T follicular helper cell (primary cell): ENCODE results near the gene PDE5A.

Experiments
- DNase-seq: peaks from one replicate; pipeline ENCODE4 v3.0.0-alpha.2; 2020; ENCODE audit warnings: low read depth

Gene PDE5A

DNA sequence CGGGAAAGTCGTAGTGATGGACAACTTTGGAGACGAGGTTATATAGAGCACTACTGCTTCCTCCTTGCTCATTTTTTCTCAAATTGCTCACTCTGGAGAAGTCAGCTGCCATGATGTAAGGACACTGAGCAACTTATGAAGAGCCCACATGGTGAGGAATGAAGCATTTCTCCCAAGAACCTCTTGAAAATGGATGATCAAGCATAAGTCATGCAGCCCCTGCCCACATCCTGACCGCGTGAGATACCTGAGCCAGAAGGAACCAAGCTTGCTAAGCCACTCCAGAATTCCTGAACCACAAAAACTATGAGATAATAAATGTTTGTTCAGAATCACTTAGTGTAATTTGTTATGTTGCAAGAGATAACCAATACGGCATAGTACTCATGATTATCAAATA, 42.8 kb downstream of the PDE5A start:
- DNase-seq: no peak

DNA sequence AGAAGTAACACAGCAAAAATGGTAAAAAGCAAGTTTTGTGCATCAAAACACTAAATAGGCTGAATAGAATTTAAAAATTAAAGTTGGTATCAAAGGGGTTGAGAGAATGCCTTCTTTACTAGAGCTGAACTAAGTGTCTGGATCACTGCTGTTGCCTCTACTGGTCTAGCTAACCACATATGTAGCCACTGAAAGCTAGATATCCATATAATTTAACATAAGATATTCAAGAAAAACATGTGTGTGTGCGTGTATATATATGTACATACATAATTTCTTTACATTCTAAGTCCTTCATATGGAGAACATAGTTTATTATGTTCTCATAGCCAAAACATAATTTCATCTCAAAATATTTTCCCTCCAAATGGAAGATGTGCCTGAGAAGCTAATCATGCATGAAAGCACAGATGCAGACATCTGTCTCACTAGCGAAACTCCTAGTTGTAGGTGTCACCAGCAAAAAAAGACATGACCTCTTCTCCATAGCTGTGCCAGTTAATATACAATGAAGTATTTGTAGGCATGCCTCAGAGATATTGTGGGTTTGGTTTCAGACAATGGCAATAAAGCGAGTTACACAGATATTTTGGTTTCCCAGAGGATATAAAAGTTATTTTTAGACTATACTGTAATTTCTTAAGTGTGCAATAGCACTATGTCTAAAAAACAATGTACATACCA, 47.3 kb downstream of the PDE5A start:
- no peak for DNase-seq

DNA sequence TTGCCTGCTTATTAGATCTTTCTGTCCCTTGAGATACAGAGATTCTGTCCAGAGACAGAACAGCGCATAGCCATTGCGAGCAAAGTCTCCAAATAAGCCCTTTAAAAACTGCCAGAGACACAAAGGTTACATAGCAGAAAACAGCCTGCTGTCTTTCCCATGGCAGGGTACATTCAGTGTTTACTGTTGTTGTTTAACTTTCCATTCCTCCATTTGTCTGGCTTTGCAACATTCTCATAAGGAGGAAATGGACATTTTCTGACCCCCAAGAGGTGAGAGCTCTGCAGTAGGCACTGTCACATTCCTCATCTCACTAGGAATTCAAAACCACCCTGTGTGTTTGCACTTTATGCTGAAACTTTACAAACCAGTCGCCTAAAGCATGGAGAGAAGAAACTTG, 48.3 kb downstream of the PDE5A start:
- DNase-seq: no peak

DNA sequence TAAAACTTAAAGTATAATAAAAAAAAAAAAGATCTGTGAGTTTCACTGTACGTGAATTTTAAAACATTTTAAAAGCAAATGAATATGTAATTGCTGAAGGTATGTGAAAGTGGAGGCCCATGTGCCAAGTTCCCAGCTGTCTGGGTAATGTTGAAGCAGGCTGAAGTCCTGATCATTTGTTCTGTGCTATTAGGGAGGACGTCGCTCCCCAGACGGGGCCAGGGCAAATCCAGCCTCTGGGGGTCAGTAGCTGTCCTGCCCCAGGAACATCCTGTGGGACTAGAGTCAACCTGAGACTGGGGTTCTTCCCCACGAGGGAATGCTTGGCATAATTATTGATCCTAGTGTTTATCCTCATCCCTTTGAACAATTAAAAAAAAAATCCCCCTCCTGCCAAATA, 48.8 kb downstream of the PDE5A start:
- no peak for DNase-seq

DNA sequence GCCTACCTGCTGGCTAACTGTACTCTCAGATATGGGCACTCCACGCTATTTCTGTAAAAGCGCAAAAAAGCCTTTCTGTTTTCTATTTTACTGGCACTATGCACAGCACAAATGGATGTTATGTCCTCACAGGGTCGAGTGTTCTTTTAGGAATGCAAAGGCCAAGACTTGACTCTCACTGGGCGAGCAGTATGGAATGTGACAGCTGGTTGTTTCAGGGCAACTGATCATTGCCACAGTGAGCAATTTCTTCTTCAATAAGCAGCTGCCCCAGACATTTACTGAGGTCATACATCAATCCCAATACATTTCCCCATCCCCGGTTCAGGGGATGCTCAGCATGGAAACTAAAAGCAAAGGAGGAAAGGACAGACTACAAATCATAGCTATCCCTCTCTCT, 58.2 kb downstream of the PDE5A start:
- no peak for DNase-seq

DNA sequence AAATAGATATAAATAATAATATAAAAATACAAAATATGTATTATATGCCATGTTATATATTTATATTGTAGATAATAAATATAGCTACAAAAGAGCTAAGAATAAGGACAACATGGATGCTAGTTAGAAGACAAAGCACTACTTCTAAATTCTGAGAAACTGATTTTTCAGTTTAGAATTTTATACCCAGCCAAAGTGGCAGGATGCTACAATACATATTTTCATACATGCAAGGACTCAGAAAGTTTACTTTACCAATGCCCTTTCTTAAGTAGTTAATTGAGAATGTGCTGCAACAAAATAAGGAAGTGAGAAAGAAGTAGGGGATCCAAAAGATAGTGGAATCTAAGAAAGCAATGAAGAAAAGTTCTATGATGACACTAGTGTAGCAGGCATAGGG, 64.5 kb downstream of the PDE5A start:
- DNase-seq: no peak

DNA sequence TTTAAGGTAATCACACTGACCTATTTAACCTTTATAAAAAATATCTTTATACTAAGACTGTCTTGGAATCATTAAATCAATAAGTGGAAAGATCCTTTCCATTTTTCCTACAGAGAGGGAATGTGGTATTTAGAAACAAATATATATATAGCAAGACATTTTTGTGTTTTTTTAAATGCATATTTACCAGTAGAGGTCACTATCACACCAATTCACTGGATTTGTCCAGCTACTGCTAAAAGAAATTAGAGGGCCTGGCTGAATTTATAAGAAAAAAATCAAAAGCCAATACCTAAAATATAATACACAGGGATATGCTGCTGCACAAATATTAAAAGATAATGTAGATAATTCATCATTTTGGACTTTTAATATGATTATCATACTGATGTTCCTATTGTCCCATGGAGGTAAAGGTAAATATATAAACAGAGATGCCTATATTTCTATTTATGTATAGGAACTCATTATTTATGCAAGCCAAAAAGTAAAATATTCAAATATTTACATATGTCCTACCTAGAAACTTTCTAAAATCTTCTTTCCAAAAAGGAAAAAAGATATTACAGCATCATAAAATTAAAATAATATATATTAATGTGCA, 69.5 kb downstream of the PDE5A start:
- DNase-seq: no peak

DNA sequence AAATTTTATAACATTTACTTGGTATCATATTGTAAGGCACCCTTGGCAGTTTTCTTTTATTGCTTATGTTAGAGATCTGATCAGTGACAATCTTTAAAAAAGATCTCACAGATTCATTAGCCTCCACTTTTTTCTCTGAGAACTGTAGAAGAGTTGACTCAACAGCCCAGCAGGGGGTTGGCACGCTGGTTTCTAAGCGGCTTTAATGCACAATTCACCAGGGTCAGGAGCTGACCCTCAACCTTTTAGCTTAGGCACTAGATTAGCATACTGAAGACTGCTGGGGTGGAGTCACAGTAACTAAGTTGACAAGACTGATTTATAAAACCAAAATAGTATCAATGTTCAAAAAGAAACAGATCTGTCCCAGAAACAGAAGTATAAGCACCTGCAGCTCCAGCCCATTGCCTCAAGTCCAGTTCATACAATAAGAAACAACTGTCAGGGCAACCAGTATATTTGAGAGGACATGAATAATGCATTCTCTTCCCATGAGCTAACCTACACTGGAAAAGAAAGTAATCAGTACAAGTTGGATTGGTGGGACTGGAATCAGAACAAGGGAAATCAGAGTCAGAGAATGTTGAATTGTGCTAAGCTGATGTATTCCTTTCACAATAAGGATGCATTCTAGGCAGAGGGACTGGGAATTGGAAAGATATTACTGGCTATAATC, 77.6 kb downstream of the PDE5A start:
- no peak for DNase-seq

DNA sequence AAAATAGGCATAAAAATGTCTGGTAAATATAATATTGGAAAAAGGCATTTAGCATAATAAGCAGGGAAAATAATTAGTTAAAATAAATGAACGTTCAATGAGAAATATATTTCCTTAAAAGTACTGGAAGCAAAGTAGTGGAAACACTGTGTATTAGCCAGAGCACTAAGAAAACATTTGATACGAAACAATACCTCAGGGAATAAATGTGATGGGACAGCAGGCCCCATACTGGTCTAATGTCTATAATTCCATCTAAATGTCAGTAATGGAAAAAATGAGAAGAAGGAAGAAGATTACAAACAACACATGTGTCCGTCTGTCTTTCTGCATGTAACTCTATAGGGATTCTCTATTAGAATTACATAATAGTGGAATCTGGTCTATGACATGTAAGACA, 79.0 kb downstream of the PDE5A start:
- no peak for DNase-seq

DNA sequence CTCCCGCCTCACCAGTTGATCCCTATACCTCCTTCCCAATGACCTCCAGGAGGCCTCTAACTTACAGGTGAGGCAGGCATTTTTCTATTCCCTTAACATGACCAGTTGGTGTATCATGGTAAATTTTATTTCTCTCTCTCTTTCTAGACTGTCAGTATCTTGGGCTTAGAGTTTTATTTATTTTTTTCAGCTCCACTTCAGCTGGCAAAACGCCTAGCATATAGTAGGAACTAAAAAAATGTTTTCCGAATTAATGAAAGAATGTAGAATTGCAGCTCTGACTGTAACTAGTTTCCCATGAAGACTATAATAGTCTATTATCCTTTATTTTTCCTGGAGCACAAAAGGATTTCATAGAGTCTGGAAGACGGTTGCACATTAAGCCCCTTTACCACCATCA, 84.8 kb downstream of the PDE5A start:
- DNase-seq: no peak

DNA sequence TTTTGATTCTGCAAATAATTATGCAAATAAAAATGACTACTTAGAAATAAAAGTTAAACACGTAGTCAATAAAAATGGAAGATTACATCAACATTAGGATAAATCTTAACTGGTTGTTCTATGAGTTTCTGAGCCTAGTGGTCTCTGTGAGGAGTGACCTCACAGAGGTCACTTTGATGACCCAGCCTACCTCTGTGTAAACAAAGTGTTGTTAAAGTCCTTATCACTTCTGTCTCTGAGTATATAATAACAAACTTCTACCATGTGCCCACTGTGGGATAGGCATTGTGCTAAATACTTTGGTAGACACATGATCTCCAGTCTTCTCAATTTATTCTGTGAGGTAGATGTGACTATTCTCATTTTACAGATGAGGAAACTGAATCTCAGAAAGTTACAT, 85.4 kb downstream of the PDE5A start:
- no peak for DNase-seq

DNA sequence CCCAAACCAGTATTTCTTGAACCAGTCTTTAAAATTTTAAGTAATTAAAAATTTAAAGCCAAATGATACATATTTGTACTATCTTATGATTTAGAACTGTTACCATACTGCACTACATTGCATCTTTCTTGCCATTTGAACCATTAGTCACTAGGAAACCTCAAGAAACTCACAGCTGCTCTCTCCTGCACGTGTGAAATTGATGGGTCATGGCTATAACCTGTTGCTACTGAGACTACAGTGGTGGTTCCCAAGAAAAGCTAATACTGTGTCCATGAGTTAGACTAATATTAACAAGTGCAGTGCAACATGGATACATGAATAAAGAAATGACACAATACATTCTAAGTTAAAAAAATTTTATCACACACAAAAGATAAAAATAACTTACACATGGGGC, 88.4 kb downstream of the PDE5A start:
- no peak for DNase-seq

DNA sequence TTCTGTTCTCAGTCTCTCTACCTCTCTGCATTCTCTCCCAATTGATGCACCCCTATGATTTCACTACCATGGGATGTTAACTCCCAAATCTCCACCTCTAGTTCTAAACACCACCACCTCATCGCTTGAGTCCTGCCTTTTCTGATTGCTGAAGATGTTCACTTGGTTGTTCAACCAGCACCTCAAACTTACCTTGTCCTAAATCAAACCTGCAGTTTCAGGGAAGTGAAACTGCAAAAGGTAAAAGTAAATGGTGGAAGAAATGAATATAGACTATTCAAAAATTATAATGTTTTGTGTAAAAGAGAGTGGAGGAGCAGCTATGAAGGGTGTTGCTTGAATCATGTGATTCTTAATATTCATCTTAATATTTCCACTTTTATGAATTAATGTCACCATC, 91.0 kb downstream of the PDE5A start:
- no peak for DNase-seq

DNA sequence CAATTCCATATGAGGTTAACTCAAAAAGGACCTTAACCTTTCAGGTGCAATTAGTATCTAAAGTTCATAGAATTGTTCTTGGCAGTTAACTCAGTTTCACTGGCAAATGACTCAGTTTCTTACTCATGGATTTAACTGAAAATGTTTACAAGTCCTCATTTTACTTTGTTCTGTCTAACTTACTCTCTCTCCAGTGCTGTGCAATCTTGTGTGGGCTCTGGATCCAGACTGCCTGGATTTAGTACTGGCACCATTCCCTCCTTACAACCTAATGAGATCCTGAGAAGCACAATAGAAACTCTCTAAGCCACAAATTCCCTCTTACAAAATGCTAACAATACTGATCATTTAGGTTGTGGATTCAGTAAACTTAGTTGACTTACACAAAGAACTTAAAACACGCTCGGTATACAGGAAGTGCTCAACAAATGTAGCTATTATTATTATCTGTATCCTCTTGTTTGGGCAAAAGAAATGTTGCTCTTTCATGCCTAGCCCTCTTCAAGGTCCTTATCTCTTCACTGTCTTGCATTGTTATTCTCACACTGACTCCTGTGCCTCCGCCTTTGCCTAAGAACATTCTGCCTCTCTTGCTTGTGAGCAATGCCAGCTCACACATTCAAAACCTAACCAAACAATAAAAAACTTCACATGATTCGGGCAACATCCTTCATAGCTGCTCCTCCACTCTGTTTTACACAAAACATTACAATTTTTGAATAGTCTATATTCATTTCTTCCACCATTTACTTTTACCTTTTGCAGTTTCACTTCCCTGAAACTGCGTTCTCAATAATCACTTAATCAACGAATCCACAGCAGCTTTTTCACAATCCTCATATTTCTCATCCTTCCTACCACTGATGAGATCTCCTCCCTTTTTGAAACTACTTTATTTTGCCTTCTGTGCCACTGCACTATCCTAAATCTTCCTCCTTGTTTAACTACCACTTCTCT, 91.8 kb downstream of the PDE5A start:
- no peak for DNase-seq

DNA sequence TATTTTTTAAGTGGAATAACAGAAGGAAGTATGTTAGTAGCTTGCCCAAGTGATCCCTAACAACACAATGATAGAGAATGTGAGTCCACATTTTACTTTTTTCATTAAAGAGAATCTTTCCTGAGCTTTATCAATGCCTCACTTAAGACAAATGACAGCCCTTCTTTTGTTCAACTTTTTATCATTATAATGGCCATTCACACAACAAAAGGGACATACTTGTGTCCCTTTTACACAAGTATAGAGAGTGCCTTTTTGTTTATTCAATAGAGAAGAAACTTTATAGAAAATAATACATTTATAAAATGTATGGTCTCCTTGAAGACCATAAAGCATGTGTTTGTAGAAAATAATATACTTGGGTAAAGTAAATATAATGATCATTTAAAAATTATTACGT, 96.3 kb downstream of the PDE5A start:
- no peak for DNase-seq

DNA sequence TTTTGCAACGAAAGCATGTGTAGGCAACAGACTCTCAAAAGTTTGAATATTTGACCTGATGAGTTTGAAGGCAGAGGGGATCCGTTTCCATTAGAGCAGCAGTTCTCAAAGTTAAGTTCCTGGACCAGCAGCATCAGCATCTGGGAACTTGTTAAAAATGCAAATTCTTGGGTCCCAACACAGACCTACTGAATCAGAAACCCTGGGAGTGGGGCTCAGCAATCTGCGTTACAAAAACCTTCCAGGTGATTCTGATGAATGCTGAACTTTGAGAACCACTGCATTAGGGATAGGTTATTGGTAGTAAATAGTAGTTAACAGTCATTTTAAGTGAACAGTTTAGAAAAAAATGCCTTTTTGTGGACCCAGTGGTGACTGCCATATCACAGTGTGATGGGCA, 98.8 kb downstream of the PDE5A start:
- no peak for DNase-seq

DNA sequence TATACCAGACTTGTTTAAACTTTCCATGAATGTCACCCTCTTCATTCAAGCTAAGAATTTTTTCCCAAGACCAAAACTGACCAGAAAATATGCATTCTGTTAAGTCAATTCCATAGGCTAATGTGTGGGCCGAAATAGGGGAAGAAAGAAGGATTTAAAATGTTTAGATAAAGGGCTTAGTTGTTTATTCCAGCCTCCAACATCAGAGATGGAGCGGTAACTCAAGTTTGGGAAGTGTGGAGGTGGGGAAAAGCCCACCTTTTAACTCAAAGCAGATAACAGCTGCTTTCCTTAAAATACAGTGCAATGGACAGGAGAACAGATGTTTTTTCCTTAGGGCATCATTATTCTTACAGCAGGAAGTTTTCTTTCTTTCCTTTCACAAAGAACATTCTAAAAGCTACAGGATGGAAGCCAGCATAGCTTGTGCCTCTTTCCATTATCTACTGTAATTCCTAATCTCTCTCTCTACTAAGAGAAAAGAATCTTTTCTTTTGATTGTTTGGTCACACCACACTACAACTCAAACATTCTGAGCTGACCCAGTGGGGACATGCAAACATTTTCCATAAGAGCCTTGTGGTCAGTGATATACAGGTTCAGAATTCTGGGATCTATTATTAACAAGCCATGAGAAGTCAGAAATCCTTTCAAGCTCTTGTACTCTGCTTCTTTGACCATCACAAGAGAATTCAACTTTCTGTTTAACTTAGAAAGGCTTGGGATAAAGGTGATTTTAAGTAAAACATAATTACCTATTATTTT, 101.6 kb downstream of the PDE5A start:
- no peak for DNase-seq

DNA sequence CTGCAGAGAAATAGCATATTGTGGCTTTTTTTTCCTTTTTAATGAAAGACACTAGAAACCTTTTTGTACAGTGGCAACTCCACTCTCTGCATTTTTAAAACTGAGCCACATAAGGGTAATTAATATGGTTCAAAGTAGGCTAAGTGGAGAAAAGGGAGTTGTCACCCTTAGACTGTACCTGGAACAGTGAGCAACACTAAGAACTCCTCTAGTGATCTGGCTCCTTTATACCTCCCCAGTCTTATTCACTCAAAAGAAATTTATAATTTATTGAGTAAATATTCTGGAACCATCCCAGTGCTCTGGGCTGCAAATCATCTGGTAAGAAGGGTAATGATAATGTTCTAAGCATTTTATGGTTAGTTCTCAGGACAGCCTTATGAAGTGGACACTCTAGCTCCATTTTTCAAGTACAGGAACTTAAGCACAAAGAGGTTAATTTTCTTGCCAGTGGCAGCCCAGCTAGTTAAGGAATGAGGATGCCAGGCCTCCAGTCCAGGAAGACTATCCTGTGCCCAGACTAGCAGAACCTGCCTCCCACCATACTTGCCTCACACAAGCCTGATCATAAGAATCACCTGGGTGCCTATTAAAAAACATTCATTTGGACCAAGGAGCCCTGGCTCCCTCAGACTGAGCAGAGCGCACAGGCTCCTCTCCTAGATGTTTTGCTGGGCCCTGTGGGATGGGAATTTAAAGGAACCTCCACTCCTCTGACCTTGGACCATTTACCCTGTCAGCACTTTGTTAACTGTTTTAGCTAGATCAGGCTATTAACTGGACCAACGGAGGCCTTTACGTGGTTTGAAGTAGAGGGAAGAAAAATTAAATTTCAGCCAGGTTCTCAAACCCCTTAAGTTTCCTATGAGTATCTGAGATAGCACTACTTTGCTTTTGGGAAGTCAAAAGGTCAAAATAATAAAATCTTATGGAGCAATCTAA, 102.6 kb downstream of the PDE5A start:
- no peak for DNase-seq

DNA sequence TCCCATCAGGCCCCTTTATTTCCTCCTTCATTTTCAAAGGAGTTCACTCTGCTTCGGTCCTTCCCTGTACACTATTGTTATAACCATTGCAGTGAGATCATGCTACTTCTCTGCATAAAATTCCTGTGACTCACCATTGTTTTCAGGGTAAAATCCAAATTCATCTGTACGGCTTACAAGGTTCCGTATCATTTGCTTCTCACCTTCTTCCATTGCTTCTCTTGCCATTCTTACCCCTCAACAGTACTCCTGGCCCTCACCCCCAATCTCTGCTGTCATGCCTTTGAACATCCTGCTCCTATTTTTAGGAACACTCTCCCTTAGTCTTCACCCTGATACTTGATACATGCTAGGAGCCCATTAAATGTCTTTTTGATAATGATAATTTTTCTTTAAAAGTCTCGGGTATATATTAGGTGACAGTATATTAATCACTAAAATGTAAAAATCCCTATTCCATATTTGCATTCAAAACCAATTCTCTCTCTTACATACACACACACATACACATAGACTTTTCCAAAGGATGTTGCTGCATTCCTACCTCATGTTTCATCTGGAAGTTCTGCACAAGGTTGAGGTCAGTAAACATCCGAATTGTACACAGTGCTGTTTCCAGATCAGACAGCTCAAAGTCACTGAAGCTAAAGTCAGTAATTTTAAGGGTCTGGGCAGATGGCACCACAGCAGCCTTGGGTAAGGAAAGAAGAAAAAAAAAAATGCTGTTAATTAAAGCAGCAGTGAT, 103.4 kb downstream of the PDE5A start:
- no peak for DNase-seq

DNA sequence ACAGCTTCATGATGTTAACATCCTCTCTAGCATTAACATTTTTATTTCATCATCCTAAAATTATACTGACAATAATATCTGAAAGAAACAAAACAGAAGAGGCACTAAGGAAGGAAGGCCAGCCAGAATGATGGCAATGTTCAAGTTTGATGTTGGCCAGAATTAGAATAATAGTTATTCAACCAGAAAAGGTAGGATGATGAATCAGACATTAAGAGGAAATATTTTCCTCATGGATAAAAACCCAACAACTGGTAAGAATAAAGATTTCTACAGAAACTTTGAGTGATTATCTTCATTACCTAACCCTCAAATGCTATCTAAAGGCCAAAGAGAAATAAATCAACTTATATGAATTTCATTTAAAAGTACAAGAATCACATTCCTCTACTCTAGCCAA, 105.2 kb downstream of the PDE5A start:
- no peak for DNase-seq
